ENCODE measurements around the gene STAT1. TPM values are rescaled to one million over a fixed set of nuclear protein-coding genes. Genes with fewer than 3 reads are reported as not detected.

Gene STAT1
- total RNA-seq, 1 experiment from 2014 or later: 60.7 TPM

DNA sequence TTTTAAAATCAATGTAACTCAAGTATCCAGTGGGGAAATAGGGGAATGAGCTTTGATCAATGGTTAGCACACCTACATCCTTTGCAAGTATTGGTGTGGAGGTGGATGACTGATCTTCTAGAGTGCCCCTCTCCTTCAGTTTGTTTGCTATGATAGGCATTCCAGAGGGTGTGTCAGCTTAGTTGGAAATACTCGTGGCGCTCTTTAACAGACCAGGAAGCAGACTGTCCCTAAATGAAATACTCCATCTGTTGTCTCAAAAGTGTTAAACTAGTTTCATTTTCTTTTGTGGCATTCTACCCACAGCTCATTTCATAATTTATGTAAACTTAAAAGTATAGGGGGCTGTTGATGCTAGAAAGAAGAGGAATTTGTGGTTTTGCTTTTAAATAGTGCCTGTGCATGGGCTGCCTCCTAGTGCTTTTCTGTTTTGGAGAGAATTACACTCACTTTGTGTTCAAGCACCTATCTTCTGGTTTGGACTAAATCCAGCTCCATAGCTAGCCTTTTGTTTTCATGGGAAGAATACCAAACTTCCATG lies 66.2 kb downstream of the STAT1 start:
- H3K4me2 ChIP-seq (ENCODE audit: low read length): peak overlapping the region; percentile 80
- no peaks in the 10 kb centered on the region for H3K9me2 ChIP-seq (ENCODE audit: insufficient read depth)
- H3K27me3 ChIP-seq (ENCODE audit: insufficient read depth, low read length): no peaks in the 10 kb centered on the region
- no peaks in the 10 kb centered on the region for H3K79me2 ChIP-seq (ENCODE audit: insufficient read depth, low read length)
- peak overlapping the region; percentile 48 for H3K9ac ChIP-seq (ENCODE audit: low read length)
- POLR2A ChIA-PET: interaction anchor here (0.6 kb wide), 1 partner anchor 157 kb away, joined by 3 read pairs; no protein-coding TSS in a partner anchor
- H3K4me1 ChIP-seq (ENCODE audit: control insufficient read depth in 1 of 2, insufficient read depth in 2 of 2, low read length in 2 of 2): peaks cover 32 to 33% of the 10 kb centered on the region in 2 experiments
- peak overlapping the region; percentile 59; the same call in 1 of the 2 replicates for H3K27ac ChIP-seq (ENCODE audit: low read depth, low read length)
- TF ChIP-seq CEBPB (IDR thresholded peaks at IDR 0.05; ENCODE audit: low read depth) (no peak), REST (IDR thresholded peaks at IDR 0.05; ENCODE audit: low read depth) (no peak), SIN3A (IDR thresholded peaks at IDR 0.05; ENCODE audit: low read depth) (peak; percentile 34; the same call in 1 of the 2 replicates), JUND (IDR thresholded peaks at IDR 0.05) (peak; percentile 47; the same call in 1 of the 2 replicates), ELF1 (IDR thresholded peaks at IDR 0.05; ENCODE audit: borderline replicate concordance, low read depth) (peak; percentile 21; the same call in 1 of the 2 replicates), FOSL1 (IDR thresholded peaks at IDR 0.05; ENCODE audit: low read depth) (no peak), CBX3 (IDR thresholded peaks at IDR 0.05; ENCODE audit: low read depth) (0 out of 2 replicates have a peak, but pooled peaks have one; percentile 30), EZH2 (IDR thresholded peaks at IDR 0.05) (no peak), EGR1 (IDR thresholded peaks at IDR 0.05; ENCODE audit: low read depth) (peak; percentile 37; the same call in 1 of the 2 replicates), MAX (IDR thresholded peaks at IDR 0.05) (peak; percentile 12; the same call in 1 of the 2 replicates), RAD21 (IDR thresholded peaks at IDR 0.05; ENCODE audit: low read depth) (peak; percentile 39), YY1 (IDR thresholded peaks at IDR 0.05; ENCODE audit: extremely low read depth, insufficient replicate concordance, low read depth, low read length) (no peak)
- TF ChIP-seq, protein P1, sequence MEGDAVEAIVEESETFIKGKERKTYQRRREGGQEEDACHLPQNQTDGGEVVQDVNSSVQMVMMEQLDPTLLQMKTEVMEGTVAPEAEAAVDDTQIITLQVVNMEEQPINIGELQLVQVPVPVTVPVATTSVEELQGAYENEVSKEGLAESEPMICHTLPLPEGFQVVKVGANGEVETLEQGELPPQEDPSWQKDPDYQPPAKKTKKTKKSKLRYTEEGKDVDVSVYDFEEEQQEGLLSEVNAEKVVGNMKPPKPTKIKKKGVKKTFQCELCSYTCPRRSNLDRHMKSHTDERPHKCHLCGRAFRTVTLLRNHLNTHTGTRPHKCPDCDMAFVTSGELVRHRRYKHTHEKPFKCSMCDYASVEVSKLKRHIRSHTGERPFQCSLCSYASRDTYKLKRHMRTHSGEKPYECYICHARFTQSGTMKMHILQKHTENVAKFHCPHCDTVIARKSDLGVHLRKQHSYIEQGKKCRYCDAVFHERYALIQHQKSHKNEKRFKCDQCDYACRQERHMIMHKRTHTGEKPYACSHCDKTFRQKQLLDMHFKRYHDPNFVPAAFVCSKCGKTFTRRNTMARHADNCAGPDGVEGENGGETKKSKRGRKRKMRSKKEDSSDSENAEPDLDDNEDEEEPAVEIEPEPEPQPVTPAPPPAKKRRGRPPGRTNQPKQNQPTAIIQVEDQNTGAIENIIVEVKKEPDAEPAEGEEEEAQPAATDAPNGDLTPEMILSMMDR (IDR thresholded peaks at IDR 0.05 in 2 of 3, conservative IDR thresholded peaks at IDR 0.05 in 1 of 3; ENCODE audit: borderline replicate concordance in 1 of 3, insufficient read depth in 1 of 3, low read depth in 2 of 3, low read length in 2 of 3): 0 out of 6 replicates have a peak, but pooled peaks have one; percentile 4 to 27 (median 11)
- CTCF ChIA-PET: interaction anchor here (0.8 kb wide), 1 partner anchor 97 kb away, joined by 4 read pairs; no protein-coding TSS in a partner anchor
- H2AFZ ChIP-seq (ENCODE audit: low read depth, low read length, poor library complexity, severe bottlenecking): no peak overlapping the region
- intact Hi-C loops (cut with micrococcal nuclease): no loop called here
- peak overlapping the region in 1 of 2 experiments; percentile 43; a peak in 3 of 4 replicates for H3K4me3 ChIP-seq (replicated peaks in 1 of 2; ENCODE audit: low read depth in 1 of 2, low read length in 2 of 2)
- no peaks in the 10 kb centered on the region for H3K36me3 ChIP-seq (ENCODE audit: control insufficient read depth in 1 of 2, insufficient read depth in 2 of 2, low read length in 2 of 2)
- RAD21 ChIA-PET (ENCODE audit: low non-redundant PET in 1 of 2, low total read pairs in 2 of 2, uncharacterized antibody in 2 of 2, unreplicated experiment in 2 of 2): no interaction called here
- no peaks in the 10 kb centered on the region for H3K9me3 ChIP-seq (ENCODE audit: control insufficient read depth in 1 of 2, insufficient read depth in 1 of 2, low read depth in 1 of 2, low read length in 2 of 2)
- DNase-seq (ENCODE audit: low read depth, low spot score): peak; percentile 49
- H4K20me1 ChIP-seq (ENCODE audit: insufficient read depth): no peaks in the 10 kb centered on the region
- BruUV-seq (replicated peaks): no TSS peak
- ATAC-seq: peak; percentile 82

Data from HCT116 (cell line).